ENCODE results near the gene ACKR3.

DNA sequence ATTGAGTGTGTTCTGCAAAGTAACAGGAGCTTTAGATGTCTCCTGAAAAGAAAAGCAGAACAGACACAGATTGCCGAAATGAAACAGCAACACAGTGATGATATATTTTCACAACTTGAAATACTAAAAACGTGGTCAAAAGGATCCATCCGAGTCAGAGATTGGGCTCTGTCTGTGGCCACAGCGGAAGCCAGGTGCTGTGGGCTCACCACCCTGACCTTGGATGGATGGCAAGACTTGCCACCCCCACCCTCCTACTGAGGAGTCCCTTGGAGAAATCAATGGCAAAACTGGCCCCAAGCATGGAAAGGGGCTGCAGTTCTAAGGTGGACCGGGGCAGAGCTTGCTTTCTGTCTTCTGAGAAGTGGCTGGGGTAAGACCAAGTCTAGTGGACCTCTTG is 31.4 kb upstream of the ACKR3 start:
- TF ChIP-seq, protein P1, sequence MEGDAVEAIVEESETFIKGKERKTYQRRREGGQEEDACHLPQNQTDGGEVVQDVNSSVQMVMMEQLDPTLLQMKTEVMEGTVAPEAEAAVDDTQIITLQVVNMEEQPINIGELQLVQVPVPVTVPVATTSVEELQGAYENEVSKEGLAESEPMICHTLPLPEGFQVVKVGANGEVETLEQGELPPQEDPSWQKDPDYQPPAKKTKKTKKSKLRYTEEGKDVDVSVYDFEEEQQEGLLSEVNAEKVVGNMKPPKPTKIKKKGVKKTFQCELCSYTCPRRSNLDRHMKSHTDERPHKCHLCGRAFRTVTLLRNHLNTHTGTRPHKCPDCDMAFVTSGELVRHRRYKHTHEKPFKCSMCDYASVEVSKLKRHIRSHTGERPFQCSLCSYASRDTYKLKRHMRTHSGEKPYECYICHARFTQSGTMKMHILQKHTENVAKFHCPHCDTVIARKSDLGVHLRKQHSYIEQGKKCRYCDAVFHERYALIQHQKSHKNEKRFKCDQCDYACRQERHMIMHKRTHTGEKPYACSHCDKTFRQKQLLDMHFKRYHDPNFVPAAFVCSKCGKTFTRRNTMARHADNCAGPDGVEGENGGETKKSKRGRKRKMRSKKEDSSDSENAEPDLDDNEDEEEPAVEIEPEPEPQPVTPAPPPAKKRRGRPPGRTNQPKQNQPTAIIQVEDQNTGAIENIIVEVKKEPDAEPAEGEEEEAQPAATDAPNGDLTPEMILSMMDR (IDR thresholded peaks at IDR 0.05): no peak
- TF ChIP-seq POLR2A (IDR thresholded peaks at IDR 0.05): no peak

Data from testis (tissue), 2 donors.